ENCODE results near the gene HIRIP3. TPM values are rescaled to one million over a fixed set of nuclear protein-coding genes. Genes with fewer than 3 reads are reported as not detected.

Gene HIRIP3
- total RNA-seq, 4 donors from 2014 or later, result 25.6 to 31.4 (median 28.2) TPM

- Histone ChIP-seq H3K4me3 (no peak overlapping the region), H3K9me3 (no peaks in the 10 kb centered on the region), H3K27me3 (no peaks in the 10 kb centered on the region), H3K4me1 (peaks cover 5 to 49% (median 31%) of the 10 kb centered on the region in 3 donors), H3K36me3 (peaks cover 0 to 57% of the 10 kb centered on the region in 2 donors), H3K27ac (peak overlapping the region in 3 of 4 donors; percentile 18 to 94 (median 92))
- TF ChIP-seq POLR2A (IDR thresholded peaks at IDR 0.05) (no peak), POLR2AphosphoS5 (IDR thresholded peaks at IDR 0.05) (no peak), CTCF (IDR thresholded peaks at IDR 0.05) (no peak), EP300 (IDR thresholded peaks at IDR 0.05) (no peak)
- WGBS, 2 donors (ENCODE audit: low coverage in 1 of 2), result 80 to 100% methylated on average over 1 of the region's 9 CpGs
- ATAC-seq, result no peak
Observed at GRCh38 chr16:29978081-29978480, 17.3 kb downstream of the HIRIP3 start.

GRCh38 chr16:29977063-29977825 lies 18.2 kb downstream of the HIRIP3 start:
- TF ChIP-seq CTCF (IDR thresholded peaks at IDR 0.05), result no peak
- no peak for TF ChIP-seq EP300 (IDR thresholded peaks at IDR 0.05)
- no peak for TF ChIP-seq POLR2AphosphoS5 (IDR thresholded peaks at IDR 0.05)
- WGBS, 2 donors (ENCODE audit: low coverage in 1 of 2), result 43 to 60% methylated on average over 1 to 4 of the region's 9 CpGs
- H3K27ac ChIP-seq, result peak overlapping the region in 3 of 4 donors; percentile 18 to 94 (median 92)
- H3K36me3 ChIP-seq, result peaks cover 0 to 51% of the 10 kb centered on the region in 2 donors
- no peaks in the 10 kb centered on the region for H3K9me3 ChIP-seq
- peaks cover 5 to 51% (median 31%) of the 10 kb centered on the region in 3 donors for H3K4me1 ChIP-seq
- H3K27me3 ChIP-seq, result no peaks in the 10 kb centered on the region
- H3K4me3 ChIP-seq, result peak overlapping the region in 1 of 2 donors; percentile 95
- ATAC-seq, result no peak

- peak overlapping the region in 3 of 4 donors; percentile 92 to 94 (median 92) for H3K27ac ChIP-seq
- peak overlapping the region in 1 of 2 donors; percentile 95 for H3K4me3 ChIP-seq
- H3K36me3 ChIP-seq, result peaks cover 0 to 50% of the 10 kb centered on the region in 2 donors
- no peak for ATAC-seq
- TF ChIP-seq EP300 (IDR thresholded peaks at IDR 0.05) (no peak), POLR2AphosphoS5 (IDR thresholded peaks at IDR 0.05) (no peak), POLR2A (IDR thresholded peaks at IDR 0.05) (no peak), CTCF (IDR thresholded peaks at IDR 0.05) (no peak)
- 13 to 20% methylated on average over 4 to 5 of the region's 6 CpGs for WGBS, 2 donors (ENCODE audit: low coverage in 1 of 2)
- H3K4me1 ChIP-seq, result peaks cover 5 to 51% (median 31%) of the 10 kb centered on the region in 3 donors
- no peaks in the 10 kb centered on the region for H3K9me3 ChIP-seq
- H3K27me3 ChIP-seq, result no peaks in the 10 kb centered on the region
Observed at GRCh38 chr16:29975811-29976511, 19.5 kb downstream of the HIRIP3 start.

- TF ChIP-seq EP300 (IDR thresholded peaks at IDR 0.05) (no peak), CTCF (IDR thresholded peaks at IDR 0.05) (no peak), POLR2A (IDR thresholded peaks at IDR 0.05) (no peak), POLR2AphosphoS5 (IDR thresholded peaks at IDR 0.05) (no peak)
- WGBS, 2 donors (ENCODE audit: low coverage in 1 of 2), result 9 to 80% methylated on average over 1 to 2 of the region's 5 CpGs
- Histone ChIP-seq H3K27me3 (no peaks in the 10 kb centered on the region), H3K4me1 (peaks cover 5 to 51% (median 31%) of the 10 kb centered on the region in 3 donors), H3K4me3 (peak overlapping the region; percentile 83 to 95), H3K27ac (peak overlapping the region in 3 of 4 donors; percentile 92 to 94 (median 92)), H3K9me3 (no peaks in the 10 kb centered on the region), H3K36me3 (peaks cover 0 to 49% of the 10 kb centered on the region in 2 donors)
- ATAC-seq, result no peak
Observed at GRCh38 chr16:29975134-29975538, 20.3 kb downstream of the HIRIP3 start.
